Subcutaneous preadipocyte (primary cell): ENCODE measurements around the gene APIP. TPM values are rescaled to one million over a fixed set of nuclear protein-coding genes. Genes with fewer than 3 reads are reported as not detected.

ENCODE experiments used
- small RNA-seq: library from RNA; depleted of rRNA; stranded (forward); fragments of <200 nt; gene quantifications from one replicate; pipeline ENCODE3, GENCODE V24; 2012
- total RNA-seq: library from RNA; depleted of rRNA; stranded (reverse); fragments of >200 nt; gene quantifications from 2 replicates; pipeline ENCODE4 v1.2.3, GENCODE V29; 2012

APIP gene
- total RNA-seq = 18.0 and 18.2 TPM in 2 replicates

DNA sequence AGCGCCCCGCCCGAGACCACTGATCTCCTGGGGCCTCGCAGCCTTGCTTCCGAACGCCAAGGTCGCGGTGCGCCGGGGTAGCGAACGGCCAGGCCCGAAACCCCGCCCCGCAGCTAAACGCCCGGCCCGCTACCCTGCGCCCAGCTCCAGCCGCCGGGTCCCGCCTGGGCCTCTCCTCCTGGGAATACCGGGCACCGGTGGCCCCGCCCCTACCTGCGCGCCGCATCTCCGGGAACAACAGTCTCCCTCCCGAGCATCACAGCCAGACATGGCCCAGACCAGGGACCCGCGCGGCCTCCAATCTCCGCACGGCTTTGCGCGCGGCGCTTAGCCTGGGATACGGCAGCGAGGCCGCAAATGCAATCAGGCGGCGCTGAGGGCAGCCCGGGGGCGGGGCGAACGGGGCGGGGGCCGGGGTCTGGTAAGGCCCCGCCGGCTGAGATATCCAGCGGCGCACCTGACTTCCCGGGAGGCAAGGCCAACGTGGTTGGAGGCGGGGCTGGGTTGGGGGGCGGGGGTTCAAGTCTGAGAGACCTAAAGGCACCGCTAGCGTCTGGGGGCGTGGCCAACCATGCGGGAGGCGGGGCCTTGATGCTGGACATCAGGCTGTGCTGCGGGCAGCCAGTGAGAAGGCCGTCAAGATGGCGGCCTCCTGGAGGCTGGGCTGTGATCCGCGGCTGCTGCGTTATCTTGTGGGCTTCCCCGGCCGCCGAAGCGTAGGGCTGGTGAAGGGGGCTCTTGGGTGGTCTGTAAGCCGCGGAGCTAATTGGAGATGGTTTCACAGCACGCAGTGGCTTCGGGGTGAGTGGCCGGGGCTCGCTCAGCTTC, at the start of gene APIP, which contains the start of gene PDHX:
Gene APIP, minus strand, starts transcription at position 365 of the 828 bp plus-strand sequence. Its CDS starts 95 bp downstream, at position 270.
Gene PDHX, plus strand, starts transcription at position 604 of the 828 bp plus-strand sequence. Its CDS starts 38 bp downstream, at position 642.

Small RNAs within 50 kb of the gene (small RNA-seq; reads per million reads assigned to genes)
- not detected for gene MIR1343

Other genes starting within 250 kb of the APIP start
- gene PDHX, start 239 bp upstream of the APIP start, total RNA-seq = 21.3 and 25.8 TPM in 2 replicates
- gene CD44, start 222.8 kb upstream of the APIP start, total RNA-seq = 430 and 431 TPM in 2 replicates